Esophagus squamous epithelium (tissue), 4 donors: ENCODE measurements around the gene PNKD.

ENCODE experiments used
- POLR2A ChIP-seq, 4 donors: fragments of 450-650 bp; IDR thresholded peaks; one replicate each; pipeline ENCODE4 v1.6.1; 2017; ENCODE audit warnings: antibody characterized with exemption in 4 of 4, mild to moderate bottlenecking in 4 of 4, moderate library complexity in 3 of 4
- TF ChIP-seq, protein P1 (sequence below), 6 experiments: fragments of 450-650 bp in 4 of 6; fragments of 200-600 bp in 2 of 6; sonication (generic) in 2 of 6; IDR thresholded peaks; one replicate each; pipeline ENCODE4 v1.5.1; 2016 to 2019; ENCODE audit warnings: antibody characterized with exemption in 6 of 6, mild to moderate bottlenecking in 4 of 6, moderate library complexity in 4 of 6

DNA sequence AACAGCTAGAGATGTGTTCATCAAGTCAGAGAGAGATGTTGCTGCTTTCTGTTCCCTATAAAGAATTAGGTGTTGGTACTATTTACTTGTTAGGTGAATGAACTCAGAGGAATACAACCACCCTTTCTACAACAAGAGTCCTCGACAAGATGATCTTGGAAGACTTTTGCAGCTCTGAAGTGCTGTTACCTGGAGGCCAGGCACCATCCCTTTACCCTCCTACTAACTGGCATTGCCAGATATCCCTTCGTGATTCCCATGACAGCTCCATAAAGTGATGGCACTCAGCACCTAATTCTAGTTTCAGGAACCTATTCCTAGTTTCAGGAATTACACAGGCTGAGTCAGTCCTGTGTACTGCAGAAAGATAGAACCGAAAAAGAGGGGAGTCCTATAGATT is 43.4 kb upstream of the PNKD start:
- TF ChIP-seq, protein P1, sequence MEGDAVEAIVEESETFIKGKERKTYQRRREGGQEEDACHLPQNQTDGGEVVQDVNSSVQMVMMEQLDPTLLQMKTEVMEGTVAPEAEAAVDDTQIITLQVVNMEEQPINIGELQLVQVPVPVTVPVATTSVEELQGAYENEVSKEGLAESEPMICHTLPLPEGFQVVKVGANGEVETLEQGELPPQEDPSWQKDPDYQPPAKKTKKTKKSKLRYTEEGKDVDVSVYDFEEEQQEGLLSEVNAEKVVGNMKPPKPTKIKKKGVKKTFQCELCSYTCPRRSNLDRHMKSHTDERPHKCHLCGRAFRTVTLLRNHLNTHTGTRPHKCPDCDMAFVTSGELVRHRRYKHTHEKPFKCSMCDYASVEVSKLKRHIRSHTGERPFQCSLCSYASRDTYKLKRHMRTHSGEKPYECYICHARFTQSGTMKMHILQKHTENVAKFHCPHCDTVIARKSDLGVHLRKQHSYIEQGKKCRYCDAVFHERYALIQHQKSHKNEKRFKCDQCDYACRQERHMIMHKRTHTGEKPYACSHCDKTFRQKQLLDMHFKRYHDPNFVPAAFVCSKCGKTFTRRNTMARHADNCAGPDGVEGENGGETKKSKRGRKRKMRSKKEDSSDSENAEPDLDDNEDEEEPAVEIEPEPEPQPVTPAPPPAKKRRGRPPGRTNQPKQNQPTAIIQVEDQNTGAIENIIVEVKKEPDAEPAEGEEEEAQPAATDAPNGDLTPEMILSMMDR (IDR thresholded peaks at IDR 0.05): no peak
- TF ChIP-seq POLR2A (IDR thresholded peaks at IDR 0.05): no peak
